HEK293 (cell line): ENCODE data around the gene PDIA6.

ENCODE experiments used
- CTCF ChIA-PET: fragments of 350-600 bp; formaldehyde crosslinking; extraction: SDS; loops from one replicate; lab custom pipeline; 2021; ENCODE audit warnings: antibody characterized with exemption; lab: Yijun Ruan, JAX
- POLR2A ChIA-PET: fragments of 300-600 bp; formaldehyde crosslinking; extraction: SDS; loops from one replicate; lab custom pipeline; 2020; ENCODE audit warnings: antibody characterized with exemption, inconsistent platforms; lab: Yijun Ruan, JAX
- H3K27ac ChIP-seq: fragments of 200-500 bp; sonication (Bioruptor generic); 2 replicates; pipeline ENCODE4 v1.5.1; 2014; ENCODE audit warnings: low read depth, low read length, control low read depth, inconsistent platforms; ENCODE audit errors: extremely low read depth
- H3K36me3 ChIP-seq, 2 experiments: fragments of 200-500 bp in 1 of 2; sonication (Bioruptor generic) in 1 of 2; 1 replicate in 1 of 2; 2 replicates in 1 of 2; pipeline ENCODE4 v1.5.1; 2014 to 2017; ENCODE audit warnings: inconsistent platforms in 2 of 2, low read length in 2 of 2; ENCODE audit not compliant: control insufficient read depth in 2 of 2, insufficient read depth in 1 of 2
- H3K4me1 ChIP-seq: fragments of 200-500 bp; sonication (Bioruptor generic); 2 replicates; pipeline ENCODE4 v1.5.1; 2014; ENCODE audit warnings: mild to moderate bottlenecking, low read length, inconsistent platforms; ENCODE audit not compliant: control insufficient read depth, insufficient read depth
- H3K4me3 ChIP-seq: 2 replicates; pipeline ENCODE4 v1.5.1; 2011; ENCODE audit warnings: low read depth, mild to moderate bottlenecking, control low read depth, low read length, moderate library complexity
- H3K9me3 ChIP-seq: fragments of 200-500 bp; sonication (Bioruptor generic); 2 replicates; pipeline ENCODE4 v1.5.1; 2014; ENCODE audit warnings: low read depth, low read length, inconsistent platforms; ENCODE audit not compliant: control insufficient read depth, insufficient read depth
- KLF1 ChIP-seq: fragments of 450-650 bp; formaldehyde crosslinking; IDR thresholded peaks from 2 replicates; pipeline ENCODE4 v1.5.1; 2016; ENCODE audit warnings: missing biosample characterization, missing genetic modification characterization
- KLF7 ChIP-seq: fragments of 450-650 bp; formaldehyde crosslinking; IDR thresholded peaks from 2 replicates; pipeline ENCODE4 v1.5.1; 2016; ENCODE audit warnings: missing biosample characterization, missing genetic modification characterization, borderline replicate concordance
- MEIS1 ChIP-seq: sonication (generic); formaldehyde crosslinking; IDR thresholded peaks from 2 replicates; pipeline ENCODE4 v1.8.1; 2022; ENCODE audit warnings: missing genetic modification reagents, mild to moderate bottlenecking, borderline replicate concordance
- SP3 ChIP-seq: fragments of 450-650 bp; formaldehyde crosslinking; IDR thresholded peaks from 2 replicates; pipeline ENCODE4 v1.5.1; 2016; ENCODE audit warnings: missing biosample characterization, missing genetic modification characterization
- ZBTB21 ChIP-seq: fragments of 450-650 bp; formaldehyde crosslinking; IDR thresholded peaks from 2 replicates; pipeline ENCODE4 v1.5.1; 2017; ENCODE audit warnings: missing biosample characterization, missing genetic modification characterization
- ZBTB26 ChIP-seq: fragments of 450-650 bp; formaldehyde crosslinking; optimal IDR thresholded peaks from 2 replicates; pipeline ENCODE3; 2016; ENCODE audit warnings: missing biosample characterization, mild to moderate bottlenecking, missing genetic modification characterization
- ZNF114 ChIP-seq: fragments of 450-650 bp; formaldehyde crosslinking; IDR thresholded peaks from 2 replicates; pipeline ENCODE4 v1.5.0; 2017; ENCODE audit warnings: missing biosample characterization, missing genetic modification characterization
- ZNF175 ChIP-seq: fragments of 450-650 bp; formaldehyde crosslinking; IDR thresholded peaks from 2 replicates; pipeline ENCODE4 v1.5.1; 2016; ENCODE audit warnings: missing biosample characterization, missing genetic modification characterization
- ZNF184 ChIP-seq: fragments of 450-650 bp; IDR thresholded peaks from 2 replicates; pipeline ENCODE4 v1.5.1; 2018; ENCODE audit warnings: missing biosample characterization, mild to moderate bottlenecking, missing genetic modification characterization
- ZNF221 ChIP-seq: fragments of 450-650 bp; formaldehyde crosslinking; IDR thresholded peaks from 2 replicates; pipeline ENCODE4 v1.5.1; 2017; ENCODE audit warnings: missing biosample characterization, missing genetic modification characterization, borderline replicate concordance
- ZNF23 ChIP-seq: fragments of 450-650 bp; formaldehyde crosslinking; IDR thresholded peaks from 2 replicates; pipeline ENCODE4 v1.5.1; 2016; ENCODE audit warnings: missing biosample characterization, missing genetic modification characterization, borderline replicate concordance
- ZNF324 ChIP-seq: fragments of 450-650 bp; formaldehyde crosslinking; IDR thresholded peaks from 2 replicates; pipeline ENCODE4 v1.5.1; 2016; ENCODE audit warnings: missing biosample characterization, missing genetic modification characterization
- ZNF350 ChIP-seq: fragments of 450-650 bp; formaldehyde crosslinking; IDR thresholded peaks from 2 replicates; pipeline ENCODE4 v1.5.0; 2017; ENCODE audit warnings: missing biosample characterization, mild to moderate bottlenecking, missing genetic modification characterization
- ZNF37A ChIP-seq: fragments of 450-650 bp; IDR thresholded peaks from 2 replicates; pipeline ENCODE4 v1.5.1; 2018; ENCODE audit warnings: missing biosample characterization, missing genetic modification characterization
- ZNF416 ChIP-seq: fragments of 450-650 bp; formaldehyde crosslinking; IDR thresholded peaks from 2 replicates; pipeline ENCODE4 v1.5.1; 2016; ENCODE audit warnings: missing biosample characterization, missing genetic modification characterization
- ZNF585B ChIP-seq: fragments of 450-650 bp; formaldehyde crosslinking; IDR thresholded peaks from 2 replicates; pipeline ENCODE4 v1.5.1; 2016; ENCODE audit warnings: missing biosample characterization, missing genetic modification characterization
- ZNF677 ChIP-seq: fragments of 450-650 bp; IDR thresholded peaks from 2 replicates; pipeline ENCODE4 v1.5.0; 2018; ENCODE audit warnings: missing biosample characterization, mild to moderate bottlenecking, missing genetic modification characterization, moderate library complexity
- ZNF830 ChIP-seq: fragments of 450-650 bp; IDR thresholded peaks from 2 replicates; pipeline ENCODE4 v1.5.0; 2018; ENCODE audit warnings: missing biosample characterization, missing genetic modification characterization, low read depth, mild to moderate bottlenecking, moderate library complexity
- ZSCAN16 ChIP-seq: fragments of 450-650 bp; formaldehyde crosslinking; IDR thresholded peaks from 2 replicates; pipeline ENCODE4 v1.5.1; 2016; ENCODE audit warnings: missing biosample characterization, missing genetic modification characterization

PDIA6 gene

GRCh38 chr2:10792001-10792634 lies 20.5 kb downstream of the PDIA6 start (continued):
- TF ChIP-seq ZBTB26 (tag by site-specific recombination), result no peak
- no peak for TF ChIP-seq KLF7 (tag by site-specific recombination)
- TF ChIP-seq ZNF350 (tag by site-specific recombination), result no peak
- TF ChIP-seq ZNF114 (tag by site-specific recombination), result no peak
- no peak for TF ChIP-seq ZNF221 (tag by site-specific recombination)

DNA sequence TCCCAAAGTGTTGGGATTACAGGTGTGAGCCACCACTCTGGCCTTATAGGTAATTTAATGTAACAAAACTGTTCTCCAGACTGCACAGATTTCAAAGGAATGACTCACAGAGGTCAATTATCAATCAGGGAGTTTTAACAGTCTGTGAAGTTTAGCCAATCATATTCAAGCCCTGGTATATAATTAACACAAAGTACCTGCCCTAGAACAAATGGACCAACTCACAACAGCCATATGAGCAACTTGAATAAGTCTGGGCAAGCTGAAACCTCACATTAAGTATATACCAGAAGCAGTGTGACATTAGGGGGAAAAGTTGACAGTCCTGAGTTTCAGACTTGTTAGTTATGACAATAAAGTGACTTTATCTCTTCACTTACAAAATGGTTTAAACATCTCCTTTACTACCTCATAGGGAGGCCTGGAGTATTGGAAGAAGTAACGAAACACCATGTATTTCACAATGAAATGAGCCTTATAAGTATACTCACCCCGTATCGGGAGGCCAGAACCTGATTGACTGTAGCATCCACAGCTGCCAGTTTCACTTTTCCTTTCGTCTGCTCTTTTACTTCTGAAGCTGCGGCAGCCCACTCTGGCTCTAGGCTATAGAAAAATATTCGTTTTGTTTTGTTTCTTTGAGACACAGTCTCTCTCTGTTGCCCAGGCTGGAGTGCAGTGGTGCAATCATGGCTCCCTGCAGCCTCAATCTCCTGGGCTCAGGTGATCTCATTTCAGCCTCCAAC lies 22.2 kb downstream of the PDIA6 start:
- POLR2A ChIA-PET, result interaction anchor here (1.3 kb wide), 1 partner anchor 22 kb away, joined by 3 read pairs; no protein-coding TSS in a partner anchor
- TF ChIP-seq ZNF677, result no peak
- TF ChIP-seq ZNF324 (tag by site-specific recombination), result no peak
- TF ChIP-seq ZNF37A, result no peak
- TF ChIP-seq ZSCAN16 (tag by site-specific recombination), result no peak
- TF ChIP-seq ZNF175 (tag by site-specific recombination), result no peak
- Histone ChIP-seq H3K36me3 (peaks cover 58 to 93% of the 10 kb centered on the region in 2 experiments), H3K4me3 (no peak overlapping the region), H3K27ac (no peak overlapping the region), H3K4me1 (no peaks in the 10 kb centered on the region), H3K9me3 (no peaks in the 10 kb centered on the region)
- CTCF ChIA-PET, result interaction anchor here (0.6 to 1.5 kb wide), 3 partner anchors 26 to 158 kb away, joined by 3 to 5 read pairs (median 3); no protein-coding TSS in a partner anchor

DNA sequence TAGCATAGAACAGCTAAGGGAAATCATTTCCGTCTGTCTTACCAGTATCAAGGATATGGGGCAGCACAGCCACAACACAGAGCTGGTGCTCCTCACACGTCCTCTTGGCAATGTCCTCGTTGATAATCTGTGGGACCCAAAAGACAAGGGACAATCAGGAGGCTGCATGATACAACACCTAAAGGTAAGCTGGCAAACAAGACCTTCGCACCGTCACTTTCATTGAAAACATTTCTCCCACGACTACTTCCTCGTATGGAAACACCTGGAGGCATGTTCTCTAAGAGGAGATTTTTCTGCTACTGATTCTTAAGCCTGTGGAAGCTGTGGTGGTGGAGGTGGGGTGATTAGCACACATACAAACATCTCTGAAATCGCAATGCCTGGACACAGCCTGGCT lies 23.7 kb downstream of the PDIA6 start:
- no peak overlapping the region for H3K4me3 ChIP-seq
- H3K27ac ChIP-seq, result no peak overlapping the region
- POLR2A ChIA-PET, result no interaction called here
- no peaks in the 10 kb centered on the region for H3K4me1 ChIP-seq
- H3K36me3 ChIP-seq, result peaks cover 69 to 98% of the 10 kb centered on the region in 2 experiments
- CTCF ChIA-PET, result interaction anchor here (0.5 to 1.5 kb wide), 3 partner anchors 23 to 894 kb away, joined by 4 to 5 read pairs (median 4); partner anchors contain the start of gene PDIA6
- TF ChIP-seq ZNF416 (tag by site-specific recombination) (no peak), ZNF184 (tag by site-specific recombination) (no peak), ZNF830 (tag by site-specific recombination) (no peak), ZNF585B (tag by site-specific recombination) (no peak), ZNF23 (tag by site-specific recombination) (no peak), ZNF37A (no peak), KLF1 (no peak), MEIS1 (CRISPR knock-in tag) (no peak), ZBTB21 (no peak), SP3 (no peak), ZNF221 (tag by site-specific recombination) (no peak)
- H3K9me3 ChIP-seq, result no peaks in the 10 kb centered on the region
